ENCODE results near the gene NKPD1. TPM values are rescaled to one million over a fixed set of nuclear protein-coding genes. Genes with fewer than 3 reads are reported as not detected.

The NKPD1 gene
- total and polyA plus RNA-seq, 10 donors, result 0.17 to 0.77 (median 0.21) TPM; not detected in 1

- Histone ChIP-seq H3K36me3 (peaks cover 0 to 27% (median 3%) of the 10 kb centered on the region in 6 donors), H3K4me1 (peaks cover 25 to 33% (median 29%) of the 10 kb centered on the region in 6 donors), H3K27me3 (replicated peaks in 1 of 7) (peaks cover 0 to 60% (median 40%) of the 10 kb centered on the region in 7 donors), H3K4me3 (no peak overlapping the region), H3K27ac (no peak overlapping the region), H3K9me3 (no peaks in the 10 kb centered on the region)
- peak; percentile 59 for DNase-seq
- WGBS, 5 donors, result 85 to 97% (median 88%) methylated on average over 4 to 7 of the region's 7 CpGs
- intact Hi-C loops (cut with DNase I; ENCODE audit: low total_unique reads), result no loop called here
- TF ChIP-seq POLR2AphosphoS5 (IDR thresholded peaks at IDR 0.05), result no peak
- TF ChIP-seq, protein P1, sequence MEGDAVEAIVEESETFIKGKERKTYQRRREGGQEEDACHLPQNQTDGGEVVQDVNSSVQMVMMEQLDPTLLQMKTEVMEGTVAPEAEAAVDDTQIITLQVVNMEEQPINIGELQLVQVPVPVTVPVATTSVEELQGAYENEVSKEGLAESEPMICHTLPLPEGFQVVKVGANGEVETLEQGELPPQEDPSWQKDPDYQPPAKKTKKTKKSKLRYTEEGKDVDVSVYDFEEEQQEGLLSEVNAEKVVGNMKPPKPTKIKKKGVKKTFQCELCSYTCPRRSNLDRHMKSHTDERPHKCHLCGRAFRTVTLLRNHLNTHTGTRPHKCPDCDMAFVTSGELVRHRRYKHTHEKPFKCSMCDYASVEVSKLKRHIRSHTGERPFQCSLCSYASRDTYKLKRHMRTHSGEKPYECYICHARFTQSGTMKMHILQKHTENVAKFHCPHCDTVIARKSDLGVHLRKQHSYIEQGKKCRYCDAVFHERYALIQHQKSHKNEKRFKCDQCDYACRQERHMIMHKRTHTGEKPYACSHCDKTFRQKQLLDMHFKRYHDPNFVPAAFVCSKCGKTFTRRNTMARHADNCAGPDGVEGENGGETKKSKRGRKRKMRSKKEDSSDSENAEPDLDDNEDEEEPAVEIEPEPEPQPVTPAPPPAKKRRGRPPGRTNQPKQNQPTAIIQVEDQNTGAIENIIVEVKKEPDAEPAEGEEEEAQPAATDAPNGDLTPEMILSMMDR (IDR thresholded peaks at IDR 0.05 in 8 of 11, conservative IDR thresholded peaks at IDR 0.05 in 3 of 11), result no peak
- no peak for TF ChIP-seq POLR2A (IDR thresholded peaks at IDR 0.05)
Observed at GRCh38 chr19:45151320-45151719, 9.5 kb downstream of the NKPD1 start.

DNA sequence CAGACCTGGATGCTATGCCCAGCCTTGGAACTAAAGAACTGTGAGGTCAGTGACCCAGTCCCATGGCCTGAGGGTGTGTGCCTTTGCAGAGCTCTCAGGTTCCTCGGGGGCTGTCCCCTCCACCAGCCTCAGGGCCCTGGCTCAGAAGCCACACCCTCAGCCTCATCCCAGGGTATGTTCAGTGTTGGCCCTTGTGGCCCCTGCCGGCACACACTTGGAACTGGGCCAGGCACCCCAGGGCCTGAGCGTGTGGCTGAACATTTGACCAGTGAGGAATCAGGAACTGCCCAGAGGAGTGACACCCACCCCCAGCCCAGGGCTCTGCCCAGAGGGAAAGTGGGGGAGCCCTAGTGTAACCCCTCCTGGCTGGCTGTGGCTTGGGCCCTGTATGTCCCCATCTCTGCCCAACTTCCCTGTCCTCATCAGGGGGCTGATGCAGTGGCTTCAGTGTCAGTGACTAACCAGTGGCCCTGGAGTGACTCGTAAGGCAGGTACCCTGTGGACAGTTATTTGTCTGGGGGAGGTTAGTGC lies 10.0 kb downstream of the NKPD1 start:
- no peaks in the 10 kb centered on the region for H3K9me3 ChIP-seq

DNA sequence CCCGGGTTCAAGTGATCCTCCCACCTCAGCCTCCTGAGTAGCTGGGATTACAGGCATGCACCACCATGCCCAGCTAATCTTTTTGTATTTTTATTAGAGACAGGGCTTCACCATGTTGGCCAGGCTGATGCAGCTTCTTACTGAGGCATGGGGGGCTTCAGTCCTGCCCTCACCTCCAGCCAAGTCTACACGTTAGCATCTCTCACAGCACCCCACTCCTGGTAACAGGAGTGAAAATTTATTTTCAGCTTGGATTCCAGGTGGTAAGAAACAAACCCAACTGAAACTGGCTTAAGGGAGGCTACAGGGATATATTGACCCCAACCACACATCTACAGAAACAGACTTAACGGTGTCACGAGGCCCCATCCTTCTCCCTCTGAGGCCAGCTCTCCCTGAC lies 10.6 kb downstream of the NKPD1 start:
- no peak for DNase-seq
- Histone ChIP-seq H3K27ac (no peak overlapping the region), H3K27me3 (replicated peaks in 1 of 7) (peaks cover 0 to 49% (median 36%) of the 10 kb centered on the region in 7 donors), H3K9me3 (no peaks in the 10 kb centered on the region), H3K4me1 (peaks cover 25 to 33% (median 29%) of the 10 kb centered on the region in 6 donors), H3K4me3 (no peak overlapping the region), H3K36me3 (peaks cover 0 to 38% (median 14%) of the 10 kb centered on the region in 6 donors)
- intact Hi-C loops (cut with DNase I; ENCODE audit: low total_unique reads), result no loop called here
- 92 to 100% (median 94%) methylated on average over 3 to 4 of the region's 4 CpGs for WGBS, 5 donors
- no peak for TF ChIP-seq POLR2AphosphoS5 (IDR thresholded peaks at IDR 0.05)

More for the DNA sequence above, 10.0 kb downstream of the NKPD1 start:
- Histone ChIP-seq H3K27ac (no peak overlapping the region), H3K4me1 (peaks cover 25 to 33% (median 29%) of the 10 kb centered on the region in 6 donors), H3K4me3 (no peak overlapping the region), H3K36me3 (peaks cover 0 to 32% (median 8%) of the 10 kb centered on the region in 6 donors), H3K27me3 (replicated peaks in 1 of 7) (peaks cover 0 to 55% (median 40%) of the 10 kb centered on the region in 7 donors)
- intact Hi-C loops (cut with DNase I; ENCODE audit: low total_unique reads), result no loop called here
- 64 to 85% (median 80%) methylated on average over 1 to 4 of the region's 4 CpGs for WGBS, 5 donors
- no peak for DNase-seq
- TF ChIP-seq POLR2AphosphoS5 (IDR thresholded peaks at IDR 0.05) (no peak), POLR2A (IDR thresholded peaks at IDR 0.05) (no peak)
- TF ChIP-seq, protein P1 (IDR thresholded peaks at IDR 0.05 in 8 of 11, conservative IDR thresholded peaks at IDR 0.05 in 3 of 11), result no peak

- WGBS, 5 donors, result 76 to 85% (median 84%) methylated on average over 9 of the region's 9 CpGs
- intact Hi-C loops (cut with DNase I; ENCODE audit: low total_unique reads), result no loop called here
- peaks cover 22 to 29% (median 25%) of the 10 kb centered on the region in 6 donors for H3K4me1 ChIP-seq
- H3K27me3 ChIP-seq (replicated peaks in 1 of 7), result peaks cover 0 to 38% (median 31%) of the 10 kb centered on the region in 7 donors
- no peak overlapping the region for H3K27ac ChIP-seq
- no peak for DNase-seq
- H3K9me3 ChIP-seq, result no peaks in the 10 kb centered on the region
- TF ChIP-seq, protein P1 (IDR thresholded peaks at IDR 0.05 in 8 of 11, conservative IDR thresholded peaks at IDR 0.05 in 3 of 11), result no peak
- TF ChIP-seq POLR2AphosphoS5 (IDR thresholded peaks at IDR 0.05) (no peak), POLR2A (IDR thresholded peaks at IDR 0.05) (no peak)
- no peak overlapping the region for H3K4me3 ChIP-seq
- H3K36me3 ChIP-seq, result peaks cover 0 to 49% (median 20%) of the 10 kb centered on the region in 6 donors
Observed at GRCh38 chr19:45149129-45149528, 11.7 kb downstream of the NKPD1 start.

All from spleen (tissue), 11 donors.